HepG2 (cell line): ENCODE measurements around the gene TRIM25. TPM values are rescaled to one million over a fixed set of nuclear protein-coding genes. Genes with fewer than 3 reads are reported as not detected.
A peak's percentile ranks its signal among the peaks of the same experiment; 100 is the strongest.

Source experiments
- BRCA1 ChIP-seq: sonication (generic); formaldehyde crosslinking; IDR thresholded peaks from 2 replicates; pipeline ENCODE4 v1.4.0; 2020; ENCODE audit warnings: missing genetic modification reagents
- FOSL2 ChIP-seq: sonication (generic); formaldehyde crosslinking; IDR thresholded peaks from 2 replicates; pipeline ENCODE4 v1.4.0; 2020; ENCODE audit warnings: missing genetic modification reagents
- FOXA1 ChIP-seq, 2 experiments: fragments of 450-650 bp in 1 of 2; sonication (generic) in 1 of 2; formaldehyde crosslinking in 1 of 2; IDR thresholded peaks; 2 replicates each; pipeline versions ENCODE4 v1.4.0 to v1.6.1; 2016 to 2020; ENCODE audit warnings: missing genetic modification reagents in 1 of 2
- GPN1 ChIP-seq: sonication (generic); formaldehyde crosslinking; IDR thresholded peaks from 2 replicates; pipeline ENCODE4 v1.5.1; 2020; ENCODE audit warnings: missing genetic modification reagents, borderline replicate concordance
- GTF2F1 ChIP-seq: fragments of 150-350 bp; IDR thresholded peaks from 2 replicates; pipeline ENCODE4 v1.6.1; 2014; ENCODE audit warnings: low read length
- HNRNPLL ChIP-seq: fragments of 200-400 bp; formaldehyde crosslinking; IDR thresholded peaks from 2 replicates; pipeline ENCODE4 v1.6.1; 2017; ENCODE audit warnings: mild to moderate bottlenecking, low read depth, low read length; ENCODE audit not compliant: poor library complexity, severe bottlenecking
- MTA3 ChIP-seq: sonication (generic); formaldehyde crosslinking; IDR thresholded peaks from 2 replicates; pipeline ENCODE4 v1.4.0; 2020; ENCODE audit warnings: missing genetic modification reagents
- PHF5A ChIP-seq: IDR thresholded peaks from one replicate; pipeline ENCODE4 v1.6.1; 2018; ENCODE audit warnings: low read depth, missing genetic modification reagents; ENCODE audit not compliant: unreplicated experiment
- SRSF9 ChIP-seq: fragments of 200-400 bp; formaldehyde crosslinking; IDR thresholded peaks from 2 replicates; pipeline ENCODE4 v1.6.1; 2018; ENCODE audit warnings: borderline replicate concordance, mild to moderate bottlenecking, low read depth, low read length; ENCODE audit not compliant: insufficient read depth, poor library complexity, severe bottlenecking
- TERF1 ChIP-seq: sonication (generic); formaldehyde crosslinking; IDR thresholded peaks from 2 replicates; pipeline ENCODE4 v1.8.0; 2022; ENCODE audit warnings: mild to moderate bottlenecking, missing genetic modification reagents, moderate library complexity
- ZBTB21 ChIP-seq: sonication (generic); formaldehyde crosslinking; IDR thresholded peaks from 2 replicates; pipeline ENCODE4 v1.4.0; 2020; ENCODE audit warnings: missing genetic modification reagents
- ZFP36L2 ChIP-seq: sonication (generic); formaldehyde crosslinking; IDR thresholded peaks from 2 replicates; pipeline ENCODE4 v1.4.0; 2020; ENCODE audit warnings: missing genetic modification reagents
- ZFP62 ChIP-seq: sonication (generic); formaldehyde crosslinking; IDR thresholded peaks from 2 replicates; pipeline ENCODE4 v1.4.0; 2020; ENCODE audit warnings: missing genetic modification reagents
- ZNF256 ChIP-seq: sonication (generic); formaldehyde crosslinking; conservative IDR thresholded peaks from 2 replicates; pipeline ENCODE4 v1.4.0; 2020; ENCODE audit warnings: missing genetic modification reagents
- ZNF34 ChIP-seq: sonication (generic); formaldehyde crosslinking; IDR thresholded peaks from 2 replicates; pipeline ENCODE4 v1.4.0; 2020; ENCODE audit warnings: mild to moderate bottlenecking, missing genetic modification reagents, borderline replicate concordance
- polyA plus RNA-seq, 8 experiments: library from polyadenylated mRNA; depleted of rRNA in 3 of 8; stranded (reverse) in 7 of 8; unstranded in 1 of 8; fragments of >200 nt; fragmentation: Illumina TruSeq in 4 of 8; extraction: Trizol in 4 of 8; gene quantifications; 2 replicates each; pipeline versions ENCODE4 v1.2.1 to v1.2.3, GENCODE V29; 2011 to 2016; ENCODE audit warnings: low read depth in 4 of 8, missing spikeins in 1 of 8, mixed read lengths in 1 of 8; ENCODE audit not compliant: insufficient read depth in 1 of 8
- total RNA-seq, 5 experiments: library from RNA; depleted of rRNA; stranded (reverse); fragments of >200 nt; fragmentation: Illumina TruSeq; extraction: Trizol; gene quantifications; 2 replicates each; pipeline ENCODE4 v1.2.3, GENCODE V29; 2016; ENCODE audit warnings: low read depth in 1 of 5
- TF ChIP-seq, protein P1 (sequence below): IDR thresholded peaks from 2 replicates; pipeline ENCODE4 v1.6.1; 2016; ENCODE audit warnings: missing compliant biosample characterization, missing genetic modification reagents, borderline replicate concordance
- TF ChIP-seq, protein P2 (sequence below): sonication (generic); formaldehyde crosslinking; IDR thresholded peaks from 2 replicates; pipeline ENCODE4 v1.5.1; 2020; ENCODE audit warnings: mild to moderate bottlenecking, moderate library complexity, missing genetic modification reagents
- TF ChIP-seq, protein P3 (sequence below): sonication (generic); formaldehyde crosslinking; IDR thresholded peaks from 2 replicates; pipeline ENCODE4 v1.4.0; 2020; ENCODE audit warnings: missing genetic modification reagents, mild to moderate bottlenecking, borderline replicate concordance
- TF ChIP-seq, protein P4 (sequence below): sonication (generic); formaldehyde crosslinking; conservative IDR thresholded peaks from 2 replicates; pipeline ENCODE4 v1.8.0; 2022; ENCODE audit warnings: missing genetic modification reagents
- TF ChIP-seq, protein P5 (sequence below): sonication (generic); formaldehyde crosslinking; IDR thresholded peaks from 2 replicates; pipeline ENCODE4 v1.4.0; 2020; ENCODE audit warnings: missing genetic modification reagents

Gene TRIM25
- total and polyA plus RNA-seq, 2 of the 13 experiments (the other 11 are each of a cell fraction or from before 2014, with no cell fraction given): 30.8 to 42.2 TPM

GRCh38 chr17:56913867-56914580 lies at the start of gene TRIM25 (continued):
- TF ChIP-seq, protein P1, sequence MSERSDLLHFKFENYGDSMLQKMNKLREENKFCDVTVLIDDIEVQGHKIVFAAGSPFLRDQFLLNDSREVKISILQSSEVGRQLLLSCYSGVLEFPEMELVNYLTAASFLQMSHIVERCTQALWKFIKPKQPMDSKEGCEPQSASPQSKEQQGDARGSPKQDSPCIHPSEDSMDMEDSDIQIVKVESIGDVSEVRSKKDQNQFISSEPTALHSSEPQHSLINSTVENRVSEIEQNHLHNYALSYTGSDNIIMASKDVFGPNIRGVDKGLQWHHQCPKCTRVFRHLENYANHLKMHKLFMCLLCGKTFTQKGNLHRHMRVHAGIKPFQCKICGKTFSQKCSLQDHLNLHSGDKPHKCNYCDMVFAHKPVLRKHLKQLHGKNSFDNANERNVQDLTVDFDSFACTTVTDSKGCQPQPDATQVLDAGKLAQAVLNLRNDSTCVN (CRISPR knock-in tag): peak; percentile 79; the same call in 1 of the 2 replicates
- TF ChIP-seq, protein P2, sequence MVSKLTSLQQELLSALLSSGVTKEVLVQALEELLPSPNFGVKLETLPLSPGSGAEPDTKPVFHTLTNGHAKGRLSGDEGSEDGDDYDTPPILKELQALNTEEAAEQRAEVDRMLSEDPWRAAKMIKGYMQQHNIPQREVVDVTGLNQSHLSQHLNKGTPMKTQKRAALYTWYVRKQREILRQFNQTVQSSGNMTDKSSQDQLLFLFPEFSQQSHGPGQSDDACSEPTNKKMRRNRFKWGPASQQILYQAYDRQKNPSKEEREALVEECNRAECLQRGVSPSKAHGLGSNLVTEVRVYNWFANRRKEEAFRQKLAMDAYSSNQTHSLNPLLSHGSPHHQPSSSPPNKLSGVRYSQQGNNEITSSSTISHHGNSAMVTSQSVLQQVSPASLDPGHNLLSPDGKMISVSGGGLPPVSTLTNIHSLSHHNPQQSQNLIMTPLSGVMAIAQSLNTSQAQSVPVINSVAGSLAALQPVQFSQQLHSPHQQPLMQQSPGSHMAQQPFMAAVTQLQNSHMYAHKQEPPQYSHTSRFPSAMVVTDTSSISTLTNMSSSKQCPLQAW (CRISPR knock-in tag): no peak; the same call in 1 of the 2 replicates
- TF ChIP-seq, protein P3, sequence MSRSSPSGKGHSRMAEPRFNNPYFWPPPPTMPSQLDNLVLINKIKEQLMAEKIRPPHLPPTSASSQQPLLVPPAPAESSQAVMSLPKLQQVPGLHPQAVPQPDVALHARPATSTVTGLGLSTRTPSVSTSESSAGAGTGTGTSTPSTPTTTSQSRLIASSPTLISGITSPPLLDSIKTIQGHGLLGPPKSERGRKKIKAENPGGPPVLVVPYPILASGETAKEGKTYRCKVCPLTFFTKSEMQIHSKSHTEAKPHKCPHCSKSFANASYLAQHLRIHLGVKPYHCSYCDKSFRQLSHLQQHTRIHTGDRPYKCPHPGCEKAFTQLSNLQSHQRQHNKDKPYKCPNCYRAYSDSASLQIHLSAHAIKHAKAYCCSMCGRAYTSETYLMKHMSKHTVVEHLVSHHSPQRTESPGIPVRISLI: no peak
- TF ChIP-seq GTF2F1 (peak; percentile 81; the same call in 1 of the 2 replicates), BRCA1 (CRISPR knock-in tag) (no peak), GPN1 (CRISPR knock-in tag) (no peak), FOSL2 (CRISPR knock-in tag) (peak; percentile 38), FOXA1 (IDR thresholded peaks at IDR 0.05) (no peak), FOXA1 (CRISPR knock-in tag; IDR thresholded peaks at IDR 0.05) (0 out of 2 replicates have a peak, but pooled peaks have one; percentile 25), MTA3 (CRISPR knock-in tag) (no peak), ZNF34 (CRISPR knock-in tag) (peak; percentile 96), ZBTB21 (CRISPR knock-in tag) (no peak), HNRNPLL (peak; percentile 87), ZNF256 (CRISPR knock-in tag) (no peak), PHF5A (CRISPR knock-in tag) (peak; percentile 81), ZFP36L2 (CRISPR knock-in tag) (no peak), ZFP62 (CRISPR knock-in tag) (no peak), TERF1 (CRISPR knock-in tag) (no peak; the same call in 1 of the 2 replicates), SRSF9 (no peak)
- TF ChIP-seq, protein P4, sequence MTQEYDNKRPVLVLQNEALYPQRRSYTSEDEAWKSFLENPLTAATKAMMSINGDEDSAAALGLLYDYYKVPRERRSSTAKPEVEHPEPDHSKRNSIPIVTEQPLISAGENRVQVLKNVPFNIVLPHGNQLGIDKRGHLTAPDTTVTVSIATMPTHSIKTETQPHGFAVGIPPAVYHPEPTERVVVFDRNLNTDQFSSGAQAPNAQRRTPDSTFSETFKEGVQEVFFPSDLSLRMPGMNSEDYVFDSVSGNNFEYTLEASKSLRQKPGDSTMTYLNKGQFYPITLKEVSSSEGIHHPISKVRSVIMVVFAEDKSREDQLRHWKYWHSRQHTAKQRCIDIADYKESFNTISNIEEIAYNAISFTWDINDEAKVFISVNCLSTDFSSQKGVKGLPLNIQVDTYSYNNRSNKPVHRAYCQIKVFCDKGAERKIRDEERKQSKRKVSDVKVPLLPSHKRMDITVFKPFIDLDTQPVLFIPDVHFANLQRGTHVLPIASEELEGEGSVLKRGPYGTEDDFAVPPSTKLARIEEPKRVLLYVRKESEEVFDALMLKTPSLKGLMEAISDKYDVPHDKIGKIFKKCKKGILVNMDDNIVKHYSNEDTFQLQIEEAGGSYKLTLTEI: no peak
- TF ChIP-seq, protein P5, sequence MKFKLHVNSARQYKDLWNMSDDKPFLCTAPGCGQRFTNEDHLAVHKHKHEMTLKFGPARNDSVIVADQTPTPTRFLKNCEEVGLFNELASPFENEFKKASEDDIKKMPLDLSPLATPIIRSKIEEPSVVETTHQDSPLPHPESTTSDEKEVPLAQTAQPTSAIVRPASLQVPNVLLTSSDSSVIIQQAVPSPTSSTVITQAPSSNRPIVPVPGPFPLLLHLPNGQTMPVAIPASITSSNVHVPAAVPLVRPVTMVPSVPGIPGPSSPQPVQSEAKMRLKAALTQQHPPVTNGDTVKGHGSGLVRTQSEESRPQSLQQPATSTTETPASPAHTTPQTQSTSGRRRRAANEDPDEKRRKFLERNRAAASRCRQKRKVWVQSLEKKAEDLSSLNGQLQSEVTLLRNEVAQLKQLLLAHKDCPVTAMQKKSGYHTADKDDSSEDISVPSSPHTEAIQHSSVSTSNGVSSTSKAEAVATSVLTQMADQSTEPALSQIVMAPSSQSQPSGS: peak; percentile 15; the same call in 1 of the 2 replicates
